GM12873 (cell line): ENCODE measurements around the gene PADI6.

Source experiments
- TF ChIP-seq, protein P1 (sequence below): IDR thresholded peaks from 2 replicates; pipeline ENCODE4 v1.5.1; 2012; ENCODE audit warnings: low read depth, mild to moderate bottlenecking, moderate library complexity, low read length, control low read depth; ENCODE audit not compliant: insufficient read depth; ENCODE audit errors: missing control alignments

PADI6 gene

DNA sequence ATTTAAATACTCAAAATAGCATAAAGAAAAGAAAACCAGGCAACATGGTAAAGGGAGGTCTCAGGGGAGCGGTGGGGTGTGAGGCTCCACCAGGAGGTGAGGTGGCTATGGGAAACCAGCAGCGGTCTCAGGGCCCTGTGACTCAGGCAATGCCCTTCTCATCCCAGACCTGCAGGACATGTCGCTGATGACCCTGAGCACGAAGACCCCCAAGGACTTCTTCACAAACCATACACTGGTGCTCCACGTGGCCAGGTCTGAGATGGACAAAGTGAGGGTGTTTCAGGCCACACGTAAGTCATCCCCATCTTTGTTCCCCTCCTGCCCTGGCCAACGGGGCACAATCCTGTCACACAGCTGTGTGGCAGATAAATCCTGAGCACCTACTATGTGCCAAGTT lies 32.5 kb upstream of the PADI6 start:
- TF ChIP-seq, protein P1, sequence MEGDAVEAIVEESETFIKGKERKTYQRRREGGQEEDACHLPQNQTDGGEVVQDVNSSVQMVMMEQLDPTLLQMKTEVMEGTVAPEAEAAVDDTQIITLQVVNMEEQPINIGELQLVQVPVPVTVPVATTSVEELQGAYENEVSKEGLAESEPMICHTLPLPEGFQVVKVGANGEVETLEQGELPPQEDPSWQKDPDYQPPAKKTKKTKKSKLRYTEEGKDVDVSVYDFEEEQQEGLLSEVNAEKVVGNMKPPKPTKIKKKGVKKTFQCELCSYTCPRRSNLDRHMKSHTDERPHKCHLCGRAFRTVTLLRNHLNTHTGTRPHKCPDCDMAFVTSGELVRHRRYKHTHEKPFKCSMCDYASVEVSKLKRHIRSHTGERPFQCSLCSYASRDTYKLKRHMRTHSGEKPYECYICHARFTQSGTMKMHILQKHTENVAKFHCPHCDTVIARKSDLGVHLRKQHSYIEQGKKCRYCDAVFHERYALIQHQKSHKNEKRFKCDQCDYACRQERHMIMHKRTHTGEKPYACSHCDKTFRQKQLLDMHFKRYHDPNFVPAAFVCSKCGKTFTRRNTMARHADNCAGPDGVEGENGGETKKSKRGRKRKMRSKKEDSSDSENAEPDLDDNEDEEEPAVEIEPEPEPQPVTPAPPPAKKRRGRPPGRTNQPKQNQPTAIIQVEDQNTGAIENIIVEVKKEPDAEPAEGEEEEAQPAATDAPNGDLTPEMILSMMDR: no peak

DNA sequence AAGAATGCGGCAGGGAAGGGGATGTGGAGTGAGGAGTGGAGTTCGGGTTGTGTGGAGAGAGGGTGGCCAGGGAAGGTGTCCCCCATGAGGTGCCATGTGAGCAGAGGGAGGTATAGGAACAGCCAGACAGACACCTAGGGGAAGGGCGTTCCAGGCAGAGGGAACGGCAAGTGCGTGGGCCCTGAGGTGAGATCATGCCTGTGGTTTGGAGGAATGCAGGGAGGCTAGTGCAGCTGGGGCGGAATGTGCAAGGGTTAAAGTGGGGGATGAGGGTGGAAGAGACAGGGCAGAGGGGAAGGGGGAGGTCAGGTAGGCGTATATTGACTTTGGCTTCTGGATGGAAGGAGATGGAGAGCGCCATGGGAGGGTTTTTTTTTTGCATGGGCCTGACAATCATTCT lies 31.6 kb upstream of the PADI6 start:
- TF ChIP-seq, protein P1: no peak

DNA sequence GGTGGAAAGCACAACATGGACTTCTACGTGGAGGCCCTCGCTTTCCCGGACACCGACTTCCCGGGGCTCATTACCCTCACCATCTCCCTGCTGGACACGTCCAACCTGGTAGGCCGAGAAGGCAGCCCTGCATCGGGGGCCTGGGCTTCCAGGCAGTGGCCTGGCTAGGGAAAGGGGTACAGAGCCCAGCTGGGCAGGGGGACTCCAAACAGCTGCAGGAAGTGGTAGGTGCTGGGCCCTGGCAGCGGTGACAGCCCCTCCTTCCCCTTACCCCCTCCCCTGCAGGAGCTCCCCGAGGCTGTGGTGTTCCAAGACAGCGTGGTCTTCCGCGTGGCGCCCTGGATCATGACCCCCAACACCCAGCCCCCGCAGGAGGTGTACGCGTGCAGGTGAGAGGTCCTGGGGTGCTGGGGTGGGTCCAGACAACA lies 30.0 kb upstream of the PADI6 start:
- TF ChIP-seq, protein P1: no peak

DNA sequence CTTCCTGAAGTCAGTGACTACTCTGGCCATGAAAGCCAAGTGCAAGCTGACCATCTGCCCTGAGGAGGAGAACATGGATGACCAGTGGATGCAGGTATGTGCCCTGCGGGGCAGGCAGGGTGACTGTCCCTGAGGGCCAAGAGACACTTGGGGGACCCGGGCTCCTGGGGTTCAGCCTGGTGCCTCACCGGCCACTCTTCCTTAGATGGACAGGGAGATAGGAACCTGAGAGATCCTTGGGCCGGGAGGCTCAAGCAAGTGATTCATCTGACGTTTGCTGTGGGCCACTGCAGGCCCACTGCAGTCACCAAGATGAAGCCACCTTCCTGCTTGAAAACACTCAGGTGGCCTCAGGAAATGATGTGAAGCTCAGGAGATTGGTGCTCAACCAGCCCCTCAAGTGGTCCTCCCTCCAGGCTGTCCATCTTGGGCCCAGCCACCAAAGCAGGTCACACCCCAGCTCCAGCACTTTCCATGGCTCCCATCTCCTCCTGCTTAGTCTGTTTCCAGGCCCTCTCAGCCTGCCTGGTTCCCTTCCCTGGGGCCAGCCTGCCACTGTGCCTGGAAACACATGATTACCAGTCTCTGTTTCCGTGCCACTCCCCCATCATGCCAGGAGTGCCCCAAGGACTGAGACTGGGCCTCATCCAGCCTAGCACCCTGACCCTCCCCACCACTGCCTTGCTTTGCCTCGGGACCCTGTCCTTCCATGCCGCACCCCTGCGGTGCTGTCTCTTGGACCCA lies 25.8 kb upstream of the PADI6 start:
- TF ChIP-seq, protein P1: no peak

DNA sequence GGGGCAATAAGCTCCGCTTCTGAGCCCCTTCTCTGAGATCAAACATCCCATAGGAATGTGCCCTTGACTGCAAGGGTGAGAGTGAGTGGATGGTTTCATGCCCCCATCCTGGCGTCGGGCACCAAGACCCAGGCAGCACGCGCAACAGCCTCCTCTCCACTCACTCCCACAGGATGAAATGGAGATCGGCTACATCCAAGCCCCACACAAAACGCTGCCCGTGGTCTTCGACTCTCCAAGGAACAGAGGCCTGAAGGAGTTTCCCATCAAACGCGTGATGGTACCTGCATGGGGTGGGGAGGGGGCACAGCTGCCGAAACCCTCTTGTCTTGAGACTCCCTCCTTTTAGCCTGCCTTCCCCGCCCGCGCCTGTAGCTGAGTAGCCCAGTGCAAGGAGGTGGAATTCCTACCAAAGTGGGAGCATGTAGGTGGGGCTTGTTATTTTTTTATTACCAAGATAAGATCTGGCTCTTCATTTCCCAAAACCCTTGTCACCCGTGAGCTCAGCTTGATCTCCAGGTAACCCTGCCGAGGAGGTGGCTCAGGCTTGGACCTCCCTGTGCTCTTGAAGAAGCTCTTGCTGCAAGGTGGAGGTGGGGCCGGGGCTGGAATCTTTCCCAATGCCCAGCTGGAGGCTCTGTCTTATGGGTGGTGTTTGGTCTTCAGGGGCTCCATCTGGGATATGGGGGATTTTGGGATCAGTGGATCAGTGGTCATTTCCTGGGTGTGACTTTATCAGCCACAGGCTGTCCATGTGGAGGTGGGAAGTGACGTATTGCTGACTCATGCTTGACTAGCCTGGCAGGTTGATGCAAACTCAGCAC lies 24.0 kb upstream of the PADI6 start:
- TF ChIP-seq, protein P1: no peak

DNA sequence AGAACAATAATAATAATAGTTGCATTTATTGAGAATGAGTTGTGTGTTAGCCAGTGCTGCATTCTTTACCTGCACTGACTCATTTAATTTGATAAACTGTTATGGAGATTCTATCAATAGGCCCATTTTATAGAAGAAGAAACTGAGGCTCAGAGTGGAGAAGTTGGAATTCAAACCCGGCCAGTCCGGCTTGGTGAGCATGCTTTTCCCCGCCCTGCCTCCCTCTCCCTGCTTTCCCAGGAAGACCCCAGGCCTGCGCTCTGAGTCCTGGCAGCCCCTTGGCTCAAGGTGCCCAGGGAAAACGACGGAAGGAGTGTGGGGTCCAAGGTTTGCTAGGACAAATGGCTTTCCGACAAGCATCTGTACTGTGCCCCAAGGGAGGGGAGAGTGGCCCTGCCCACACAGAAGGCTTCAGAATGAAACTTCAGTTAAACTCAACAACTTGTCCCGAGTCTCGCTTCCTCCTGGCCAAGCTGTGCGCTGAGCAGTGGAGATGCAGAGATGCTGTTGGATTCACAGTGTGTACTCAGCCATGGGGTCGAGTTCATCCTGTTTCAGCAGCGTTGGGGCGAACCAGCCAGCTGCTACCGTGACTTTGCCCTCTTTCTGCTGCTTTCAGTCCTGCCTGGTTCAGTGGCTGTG lies 23.3 kb upstream of the PADI6 start:
- TF ChIP-seq, protein P1: no peak

DNA sequence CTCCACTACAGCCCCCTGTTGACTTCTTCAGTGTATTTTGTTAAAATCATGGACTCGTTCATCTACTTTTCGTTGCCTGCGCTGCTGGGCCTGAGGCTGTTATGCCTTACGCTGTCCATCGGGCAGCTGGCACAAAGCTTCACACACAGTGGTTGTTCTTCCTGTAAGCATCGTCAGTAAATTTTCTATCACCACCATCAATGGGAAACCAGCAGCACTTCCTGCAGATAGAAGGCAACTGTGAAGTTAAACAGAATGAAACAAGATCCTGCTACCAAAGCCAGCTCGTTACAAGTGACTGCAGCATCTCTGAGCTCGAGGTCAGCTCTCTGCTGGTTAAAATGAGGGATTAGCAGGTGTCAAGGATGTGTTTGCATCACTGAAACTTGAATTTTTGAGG lies 21.9 kb upstream of the PADI6 start:
- TF ChIP-seq, protein P1: no peak
